Astrocyte (in vitro differentiated cells and primary cell): ENCODE results near the gene NT5C1B.

Experiments
- EZH2 ChIP-seq: IDR thresholded peaks from 2 replicates; pipeline ENCODE4 v1.6.1; 2012; ENCODE audit warnings: mild to moderate bottlenecking, low read length, inconsistent platforms; ENCODE audit not compliant: insufficient read depth
- TF ChIP-seq, protein P1 (sequence below): IDR thresholded peaks from 2 replicates; pipeline ENCODE4 v1.5.1; 2011; ENCODE audit warnings: low read depth, mild to moderate bottlenecking, inconsistent platforms, low read length, moderate library complexity; ENCODE audit not compliant: insufficient read depth

- TF ChIP-seq, protein P1, sequence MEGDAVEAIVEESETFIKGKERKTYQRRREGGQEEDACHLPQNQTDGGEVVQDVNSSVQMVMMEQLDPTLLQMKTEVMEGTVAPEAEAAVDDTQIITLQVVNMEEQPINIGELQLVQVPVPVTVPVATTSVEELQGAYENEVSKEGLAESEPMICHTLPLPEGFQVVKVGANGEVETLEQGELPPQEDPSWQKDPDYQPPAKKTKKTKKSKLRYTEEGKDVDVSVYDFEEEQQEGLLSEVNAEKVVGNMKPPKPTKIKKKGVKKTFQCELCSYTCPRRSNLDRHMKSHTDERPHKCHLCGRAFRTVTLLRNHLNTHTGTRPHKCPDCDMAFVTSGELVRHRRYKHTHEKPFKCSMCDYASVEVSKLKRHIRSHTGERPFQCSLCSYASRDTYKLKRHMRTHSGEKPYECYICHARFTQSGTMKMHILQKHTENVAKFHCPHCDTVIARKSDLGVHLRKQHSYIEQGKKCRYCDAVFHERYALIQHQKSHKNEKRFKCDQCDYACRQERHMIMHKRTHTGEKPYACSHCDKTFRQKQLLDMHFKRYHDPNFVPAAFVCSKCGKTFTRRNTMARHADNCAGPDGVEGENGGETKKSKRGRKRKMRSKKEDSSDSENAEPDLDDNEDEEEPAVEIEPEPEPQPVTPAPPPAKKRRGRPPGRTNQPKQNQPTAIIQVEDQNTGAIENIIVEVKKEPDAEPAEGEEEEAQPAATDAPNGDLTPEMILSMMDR, result no peak
- TF ChIP-seq EZH2, result no peak
Measured at GRCh38 chr2:18597618-18598017, 8.2 kb upstream of the NT5C1B start.
